GM12878 (cell line): Measurements from ENCODE around the gene MAGI1. TPM values are rescaled to one million over a fixed set of nuclear protein-coding genes. Genes with fewer than 3 reads are reported as not detected.

Experiments
- ATAC-seq: fragments of 200-7000 bp; cut with Tn5 transposase; 3 replicates; pipeline ENCODE4 v1.9.1; 2020; ENCODE audit warnings: mild to moderate bottlenecking, moderate library complexity
- BruUV-seq: library from RNA; stranded (reverse); fragments of 400-500 nt; replicated peaks from 2 replicates; lab custom pipeline; 2021; lab: Mats Ljungman, UMichigan
- CTCF ChIA-PET: fragments of 300-600 bp; sonication (Branson Sonifier 250); formaldehyde crosslinking; extraction: SDS; loops from one replicate; lab custom pipeline; 2021; ENCODE audit warnings: inconsistent platforms; lab: Yijun Ruan, JAX
- POLR2A ChIA-PET: fragments of 350-600 bp; formaldehyde crosslinking; extraction: SDS; loops from one replicate; lab custom pipeline; 2021; ENCODE audit warnings: inconsistent platforms; lab: Charles Lee
- RAD21 ChIA-PET: fragments of 300-600 bp; sonication (Branson Sonifier 250); formaldehyde crosslinking; loops from one replicate; lab custom pipeline; 2023; ENCODE audit warnings: antibody characterized with exemption; ENCODE audit not compliant: unreplicated experiment; lab: Charles Lee
- SMC1A ChIA-PET: fragments of 300-600 bp; sonication (Branson Sonifier 250); formaldehyde crosslinking; loops from one replicate; lab custom pipeline; 2023; ENCODE audit not compliant: unreplicated experiment, uncharacterized antibody; lab: Charles Lee
- DNase-seq: peaks from one replicate; pipeline ENCODE4 v3.0.0-alpha.2; 2011; ENCODE audit warnings: low read depth, low spot score
- FAIRE-seq: peaks from 3 replicates; lab custom pipeline; 2011; peaks lifted over from hg19 to GRCh38; lab: Jason Lieb, UNC
- H2AFZ ChIP-seq: 2 replicates; pipeline ENCODE4 v1.6.0; 2011; ENCODE audit warnings: low read depth, low read length, control low read depth; ENCODE audit not compliant: control insufficient read depth
- H3K27ac ChIP-seq: 2 replicates; pipeline ENCODE4 v1.5.1; 2011; ENCODE audit warnings: control low read depth; ENCODE audit not compliant: control insufficient read depth, insufficient read depth
- H3K27me3 ChIP-seq, 2 experiments: replicated peaks in 1 of 2; 2 replicates each; pipeline versions ENCODE4 v1.6.0 to v1.6.1; 2011; ENCODE audit warnings: low read length in 1 of 2; ENCODE audit not compliant: control insufficient read depth in 2 of 2, insufficient read depth in 2 of 2
- H3K36me3 ChIP-seq, 2 experiments: 2 replicates each; pipeline ENCODE4 v1.5.1; 2011; ENCODE audit warnings: low read length in 1 of 2; ENCODE audit not compliant: control insufficient read depth in 2 of 2, insufficient read depth in 2 of 2
- H3K4me1 ChIP-seq: 2 replicates; pipeline ENCODE4 v1.6.1; 2011; ENCODE audit warnings: mild to moderate bottlenecking, low read length, moderate library complexity, mixed read lengths; ENCODE audit not compliant: control insufficient read depth, insufficient read depth
- H3K4me2 ChIP-seq: 2 replicates; pipeline ENCODE4 v1.6.0; 2011; ENCODE audit warnings: control low read depth; ENCODE audit not compliant: control insufficient read depth, insufficient read depth
- H3K4me3 ChIP-seq: fragments of 200-600 bp; sonication (generic); 2 replicates; pipeline ENCODE4 v1.5.1; 2016
- H3K79me2 ChIP-seq: 2 replicates; pipeline ENCODE4 v1.6.0; 2011; ENCODE audit warnings: low read length; ENCODE audit not compliant: control insufficient read depth, insufficient read depth
- H3K9ac ChIP-seq: 2 replicates; pipeline ENCODE4 v1.8.0; 2011; ENCODE audit warnings: low read length, control low read depth, mixed read lengths; ENCODE audit not compliant: control insufficient read depth, insufficient read depth
- H3K9me3 ChIP-seq: replicated peaks from 3 replicates; pipeline ENCODE4 v1.5.1; 2011; ENCODE audit warnings: mild to moderate bottlenecking, low read length; ENCODE audit not compliant: control insufficient read depth, insufficient read depth
- H4K20me1 ChIP-seq: 2 replicates; pipeline ENCODE4 v1.6.0; 2011; ENCODE audit not compliant: control insufficient read depth, insufficient read depth
- CBX3 ChIP-seq: fragments of 200-600 bp; sonication (generic); IDR thresholded peaks from 2 replicates; pipeline ENCODE4 v1.6.1; 2016; ENCODE audit warnings: low read depth, borderline replicate concordance
- FOS ChIP-seq: IDR thresholded peaks from 3 replicates; pipeline ENCODE4 v1.6.1; 2011; ENCODE audit warnings: borderline replicate concordance; ENCODE audit not compliant: insufficient read length; ENCODE audit errors: extremely low read depth
- FOXM1 ChIP-seq: IDR thresholded peaks from 2 replicates; pipeline ENCODE4 v1.6.1; 2012; ENCODE audit warnings: low read depth, mild to moderate bottlenecking, inconsistent platforms, low read length, moderate library complexity
- IKZF1 ChIP-seq: fragments of 450-650 bp; conservative IDR thresholded peaks from 2 replicates; pipeline ENCODE4 v1.6.1; 2017; ENCODE audit warnings: antibody characterized with exemption, mild to moderate bottlenecking
- JUNB ChIP-seq: IDR thresholded peaks from 2 replicates; pipeline ENCODE4 v1.6.1; 2016; ENCODE audit warnings: antibody characterized with exemption, mild to moderate bottlenecking
- PKNOX1 ChIP-seq: fragments of 450-650 bp; IDR thresholded peaks from 2 replicates; pipeline ENCODE4 v1.6.1; 2016; ENCODE audit warnings: mild to moderate bottlenecking
- POLR2A ChIP-seq: IDR thresholded peaks from 2 replicates; pipeline ENCODE4 v1.6.1; 2011; ENCODE audit warnings: low read depth, mild to moderate bottlenecking, low read length
- POLR2AphosphoS5 ChIP-seq: IDR thresholded peaks from 2 replicates; pipeline ENCODE4 v1.6.1; 2011; ENCODE audit warnings: mild to moderate bottlenecking, low read length, inconsistent platforms
- POU2F2 ChIP-seq: IDR thresholded peaks from 3 replicates; pipeline ENCODE4 v1.6.1; 2011; ENCODE audit warnings: low read depth, mild to moderate bottlenecking, low read length, borderline replicate concordance
- SMARCA5 ChIP-seq: fragments of 450-650 bp; IDR thresholded peaks from 2 replicates; pipeline ENCODE4 v1.6.1; 2017; ENCODE audit warnings: mild to moderate bottlenecking
- STAT1 ChIP-seq: fragments of 450-650 bp; conservative IDR thresholded peaks from 2 replicates; pipeline ENCODE4 v1.6.1; 2014; ENCODE audit warnings: antibody characterized with exemption, mild to moderate bottlenecking
- TARDBP ChIP-seq: IDR thresholded peaks from 2 replicates; pipeline ENCODE4 v1.6.1; 2016; ENCODE audit warnings: borderline replicate concordance
- TBL1XR1 ChIP-seq: IDR thresholded peaks from 2 replicates; pipeline ENCODE4 v1.6.1; 2012; ENCODE audit warnings: low read depth, low read length, improper control_type of control experiment
- WRNIP1 ChIP-seq: IDR thresholded peaks from 2 replicates; pipeline ENCODE4 v1.6.1; 2011; ENCODE audit warnings: low read depth, low read length, improper control_type of control experiment, borderline replicate concordance
- ZZZ3 ChIP-seq: IDR thresholded peaks from 2 replicates; pipeline ENCODE4 v1.6.1; 2011; ENCODE audit warnings: low read depth; ENCODE audit not compliant: control insufficient read depth, insufficient read length
- WGBS: methylation state at CpG from one replicate; pipeline ENCODE4 v1.1.6; 2016; ENCODE audit warnings: low lambda C conversion rate; ENCODE audit not compliant: insufficient replicate concordance, insufficient coverage; ENCODE audit errors: missing lambda C conversion rate; 5-methylcytosine and 5-hydroxymethylcytosine counted together
- in situ Hi-C: fragments of 300-500 bp; cut with MboI; formaldehyde crosslinking; loops from 9 replicates; pipeline ENCODE4 v1.14.3; 2018; ENCODE audit warnings: mixed read lengths
- intact Hi-C: fragments of 100-400 bp; cut with micrococcal nuclease; formaldehyde crosslinking; loops from one replicate; pipeline ENCODE4 v1.14.2; 2022; ENCODE audit not compliant: unreplicated experiment
- polyA plus RNA-seq, 11 experiments: library from polyadenylated mRNA; depleted of rRNA in 4 of 11; unstranded in 6 of 11; stranded (reverse) in 5 of 11; fragments of >200 nt; fragmentation: Nextera tagmentation in 4 of 11; fragmentation: Illumina TruSeq in 1 of 11; extraction: Ambion mirVana in 4 of 11; extraction: Trizol in 1 of 11; gene quantifications; 1 replicate in 1 of 11; 2 replicates in 10 of 11; pipeline versions ENCODE4 v1.2.1 to v1.2.3, GENCODE V29; 2011 to 2016; ENCODE audit warnings: inconsistent platforms in 2 of 11, missing spikeins in 2 of 11, low read depth in 1 of 11
- total RNA-seq, 4 experiments: library from RNA; depleted of rRNA in 3 of 4; stranded (reverse); fragments of >200 nt in 3 of 4; fragmentation: Illumina TruSeq in 1 of 4; extraction: Trizol in 1 of 4; gene quantifications; 2 replicates each; pipeline versions ENCODE4 v1.2.1 to v1.2.3, GENCODE V29; 2013 to 2021

Gene MAGI1
- total and polyA plus RNA-seq, 10 of the 15 experiments (the other 5 are each of a cell fraction or from before 2014, with no cell fraction given), result 0.02 to 3.3 (median 0.29) TPM; not detected in 1

GRCh38 chr3:65575376-65575840 lies 463.3 kb downstream of the MAGI1 start:
- Histone ChIP-seq H3K4me2 (no peak overlapping the region), H3K27ac (no peak overlapping the region), H4K20me1 (no peaks in the 10 kb centered on the region), H2AFZ (no peak overlapping the region), H3K4me3 (no peak overlapping the region), H3K9me3 (no peaks in the 10 kb centered on the region), H3K79me2 (no peaks in the 10 kb centered on the region), H3K9ac (no peak overlapping the region), H3K27me3 (no peaks in the 10 kb centered on the region), H3K36me3 (no peaks in the 10 kb centered on the region), H3K4me1 (no peaks in the 10 kb centered on the region)
- DNase-seq, result no peak
- FAIRE-seq, result no peak
- intact Hi-C loops, result no loop called here
- in situ Hi-C loops, result no loop called here
- ChIA-PET SMC1A (interaction anchor here (1.3 kb wide), 1 partner anchor 14 kb away, joined by 3 read pairs; no protein-coding TSS in a partner anchor), RAD21 (no interaction called here), CTCF (no interaction called here), POLR2A (no interaction called here)
- no peak for TF ChIP-seq IKZF1
- TF ChIP-seq STAT1, result no peak
- no peak for TF ChIP-seq POLR2AphosphoS5
- no peak for TF ChIP-seq WRNIP1
- TF ChIP-seq POU2F2, result no peak
- TF ChIP-seq JUNB, result no peak
- TF ChIP-seq TARDBP, result no peak
- no peak for TF ChIP-seq PKNOX1
- no peak for TF ChIP-seq FOXM1
- no peak for TF ChIP-seq SMARCA5
- no peak for TF ChIP-seq FOS
- no peak for TF ChIP-seq ZZZ3
- TF ChIP-seq POLR2A, result no peak
- no peak for TF ChIP-seq TBL1XR1
- TF ChIP-seq CBX3, result no peak
- WGBS, result 0% methylated on average over 1 of the region's 1 CpG
- no peak for ATAC-seq
- BruUV-seq, result no TSS peak
